Measurements from ENCODE around the gene SCP2.

GRCh38 chr1:53094533-53094919 is 167.4 kb downstream of the SCP2 start:
- no peak for TF ChIP-seq USF2 (IDR thresholded peaks at IDR 0.05)
- TF ChIP-seq POLR2A (IDR thresholded peaks at IDR 0.05; ENCODE audit: low read length) = no peak
- no peak for TF ChIP-seq FOSB (CRISPR knock-in tag; IDR thresholded peaks at IDR 0.05)
- TF ChIP-seq REST (IDR thresholded peaks at IDR 0.05) = no peak
- TF ChIP-seq RAD21 (conservative IDR thresholded peaks at IDR 0.05 in 1 of 2, IDR thresholded peaks at IDR 0.05 in 1 of 2) = no peak
- TF ChIP-seq KDM1A (IDR thresholded peaks at IDR 0.05; ENCODE audit: low read depth) = no peak
- no peak for TF ChIP-seq SMC3 (IDR thresholded peaks at IDR 0.05)
- TF ChIP-seq JUNB (IDR thresholded peaks at IDR 0.05) = no peak
- TF ChIP-seq CBX2 (IDR thresholded peaks at IDR 0.05; ENCODE audit: borderline replicate concordance, low read depth) = no peak
- no peak for TF ChIP-seq CTCF (IDR thresholded peaks at IDR 0.05)
- no peak for TF ChIP-seq MAFK (IDR thresholded peaks at IDR 0.05; ENCODE audit: partially characterized antibody)
- no peak for TF ChIP-seq MAX (IDR thresholded peaks at IDR 0.05)
- TF ChIP-seq CBX8 (IDR thresholded peaks at IDR 0.05) = no peak
